ENCODE data around the gene GPR176.

GRCh38 chr15:39799552-39800011 lies 120.5 kb downstream of the GPR176 start:
- TF ChIP-seq GABPA (IDR thresholded peaks at IDR 0.05; ENCODE audit: low read depth) (no peak), CTCF (IDR thresholded peaks at IDR 0.05; ENCODE audit: insufficient read depth, low read length) (no peak)
- TF ChIP-seq, protein P1, sequence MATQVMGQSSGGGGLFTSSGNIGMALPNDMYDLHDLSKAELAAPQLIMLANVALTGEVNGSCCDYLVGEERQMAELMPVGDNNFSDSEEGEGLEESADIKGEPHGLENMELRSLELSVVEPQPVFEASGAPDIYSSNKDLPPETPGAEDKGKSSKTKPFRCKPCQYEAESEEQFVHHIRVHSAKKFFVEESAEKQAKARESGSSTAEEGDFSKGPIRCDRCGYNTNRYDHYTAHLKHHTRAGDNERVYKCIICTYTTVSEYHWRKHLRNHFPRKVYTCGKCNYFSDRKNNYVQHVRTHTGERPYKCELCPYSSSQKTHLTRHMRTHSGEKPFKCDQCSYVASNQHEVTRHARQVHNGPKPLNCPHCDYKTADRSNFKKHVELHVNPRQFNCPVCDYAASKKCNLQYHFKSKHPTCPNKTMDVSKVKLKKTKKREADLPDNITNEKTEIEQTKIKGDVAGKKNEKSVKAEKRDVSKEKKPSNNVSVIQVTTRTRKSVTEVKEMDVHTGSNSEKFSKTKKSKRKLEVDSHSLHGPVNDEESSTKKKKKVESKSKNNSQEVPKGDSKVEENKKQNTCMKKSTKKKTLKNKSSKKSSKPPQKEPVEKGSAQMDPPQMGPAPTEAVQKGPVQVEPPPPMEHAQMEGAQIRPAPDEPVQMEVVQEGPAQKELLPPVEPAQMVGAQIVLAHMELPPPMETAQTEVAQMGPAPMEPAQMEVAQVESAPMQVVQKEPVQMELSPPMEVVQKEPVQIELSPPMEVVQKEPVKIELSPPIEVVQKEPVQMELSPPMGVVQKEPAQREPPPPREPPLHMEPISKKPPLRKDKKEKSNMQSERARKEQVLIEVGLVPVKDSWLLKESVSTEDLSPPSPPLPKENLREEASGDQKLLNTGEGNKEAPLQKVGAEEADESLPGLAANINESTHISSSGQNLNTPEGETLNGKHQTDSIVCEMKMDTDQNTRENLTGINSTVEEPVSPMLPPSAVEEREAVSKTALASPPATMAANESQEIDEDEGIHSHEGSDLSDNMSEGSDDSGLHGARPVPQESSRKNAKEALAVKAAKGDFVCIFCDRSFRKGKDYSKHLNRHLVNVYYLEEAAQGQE (IDR thresholded peaks at IDR 0.05; ENCODE audit: insufficient replicate concordance, low read depth), result no peak
